DOHH2 (cell line): Measurements from ENCODE around the gene GSG1L2.

Source experiments
- EZH2phosphoT487 ChIP-seq: fragments of 200-600 bp; sonication (generic); IDR thresholded peaks from 2 replicates; pipeline ENCODE4 v1.6.1; 2017; ENCODE audit warnings: borderline replicate concordance, mild to moderate bottlenecking, antibody characterized with exemption, low read length, moderate library complexity, mixed read lengths
- TF ChIP-seq, protein P1 (sequence below): fragments of 200-600 bp; sonication (generic); IDR thresholded peaks from one replicate; pipeline ENCODE4 v1.5.1; 2014; ENCODE audit warnings: antibody characterized with exemption, mild to moderate bottlenecking, low read depth, low read length; ENCODE audit not compliant: poor library complexity, severe bottlenecking

DNA sequence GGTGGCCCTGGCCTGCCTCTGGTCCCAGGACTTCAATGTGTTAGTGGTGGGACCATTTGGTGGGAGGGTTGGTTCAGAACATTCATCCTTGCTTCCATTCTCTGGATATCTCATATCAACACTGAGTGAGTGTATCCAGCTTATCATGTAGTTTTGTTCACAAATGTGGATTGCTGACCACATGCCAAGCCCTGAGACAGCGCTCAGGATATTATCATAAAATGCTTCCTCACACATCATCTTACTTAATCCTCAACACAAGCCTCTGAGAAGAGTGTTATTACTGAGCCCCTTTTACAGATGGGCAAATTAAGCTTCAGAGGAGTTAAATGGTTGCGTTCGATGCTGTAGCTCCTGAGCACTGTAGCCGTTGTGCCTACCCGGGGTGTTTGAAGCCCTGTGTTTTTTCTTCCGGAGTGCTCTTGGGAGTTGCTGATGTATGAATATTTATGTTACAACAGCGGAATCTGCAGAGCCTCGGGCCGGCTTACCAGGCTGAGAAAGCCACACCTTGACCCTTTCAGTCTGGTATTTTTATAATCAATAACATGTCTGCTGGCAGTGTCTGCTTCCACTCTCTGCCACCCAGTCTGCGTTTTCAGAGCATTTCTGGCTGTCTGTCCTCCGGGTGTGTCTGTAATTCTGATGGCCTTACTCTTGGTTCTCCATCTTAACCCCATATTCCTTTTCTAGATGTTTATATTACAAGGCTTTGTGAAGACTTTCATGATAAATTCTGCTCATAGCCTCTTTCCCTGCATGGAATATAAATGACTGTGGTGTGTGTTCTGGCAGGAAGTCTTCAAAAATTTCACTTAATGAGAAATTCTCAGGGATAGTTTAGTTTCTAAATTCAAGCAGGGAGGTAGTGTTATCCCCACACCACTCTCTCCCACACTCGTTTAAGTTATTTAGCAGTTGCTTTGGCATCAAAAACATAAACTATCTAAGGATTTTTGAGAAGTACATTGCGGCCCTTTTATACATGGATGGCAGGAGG, 6.7 kb upstream of the GSG1L2 start:
- TF ChIP-seq, protein P1, sequence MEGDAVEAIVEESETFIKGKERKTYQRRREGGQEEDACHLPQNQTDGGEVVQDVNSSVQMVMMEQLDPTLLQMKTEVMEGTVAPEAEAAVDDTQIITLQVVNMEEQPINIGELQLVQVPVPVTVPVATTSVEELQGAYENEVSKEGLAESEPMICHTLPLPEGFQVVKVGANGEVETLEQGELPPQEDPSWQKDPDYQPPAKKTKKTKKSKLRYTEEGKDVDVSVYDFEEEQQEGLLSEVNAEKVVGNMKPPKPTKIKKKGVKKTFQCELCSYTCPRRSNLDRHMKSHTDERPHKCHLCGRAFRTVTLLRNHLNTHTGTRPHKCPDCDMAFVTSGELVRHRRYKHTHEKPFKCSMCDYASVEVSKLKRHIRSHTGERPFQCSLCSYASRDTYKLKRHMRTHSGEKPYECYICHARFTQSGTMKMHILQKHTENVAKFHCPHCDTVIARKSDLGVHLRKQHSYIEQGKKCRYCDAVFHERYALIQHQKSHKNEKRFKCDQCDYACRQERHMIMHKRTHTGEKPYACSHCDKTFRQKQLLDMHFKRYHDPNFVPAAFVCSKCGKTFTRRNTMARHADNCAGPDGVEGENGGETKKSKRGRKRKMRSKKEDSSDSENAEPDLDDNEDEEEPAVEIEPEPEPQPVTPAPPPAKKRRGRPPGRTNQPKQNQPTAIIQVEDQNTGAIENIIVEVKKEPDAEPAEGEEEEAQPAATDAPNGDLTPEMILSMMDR = no peak
- TF ChIP-seq EZH2phosphoT487 = no peak
